ENCODE results near the gene ADCK2.

DNA sequence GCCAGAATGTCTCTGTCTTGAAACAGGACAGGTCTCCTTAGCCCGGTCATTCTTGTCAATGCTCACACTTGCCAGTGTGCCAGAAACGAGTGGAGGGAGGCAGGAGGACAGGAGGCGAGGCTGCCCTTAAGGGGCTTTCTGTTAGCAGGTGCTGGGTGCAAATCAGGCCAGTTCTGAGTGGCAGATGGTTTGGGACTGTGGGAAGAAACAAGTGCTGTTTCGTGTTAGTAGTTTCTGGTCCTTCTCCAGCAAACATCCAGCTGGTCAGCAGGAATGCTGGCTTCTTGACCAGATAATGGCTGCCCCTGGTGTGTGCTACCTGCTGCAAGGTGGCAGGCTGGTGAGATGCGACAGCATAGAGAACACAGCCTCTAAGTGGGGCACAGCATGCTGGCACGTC is 15.6 kb downstream of the ADCK2 start:
- TF ChIP-seq, protein P1, sequence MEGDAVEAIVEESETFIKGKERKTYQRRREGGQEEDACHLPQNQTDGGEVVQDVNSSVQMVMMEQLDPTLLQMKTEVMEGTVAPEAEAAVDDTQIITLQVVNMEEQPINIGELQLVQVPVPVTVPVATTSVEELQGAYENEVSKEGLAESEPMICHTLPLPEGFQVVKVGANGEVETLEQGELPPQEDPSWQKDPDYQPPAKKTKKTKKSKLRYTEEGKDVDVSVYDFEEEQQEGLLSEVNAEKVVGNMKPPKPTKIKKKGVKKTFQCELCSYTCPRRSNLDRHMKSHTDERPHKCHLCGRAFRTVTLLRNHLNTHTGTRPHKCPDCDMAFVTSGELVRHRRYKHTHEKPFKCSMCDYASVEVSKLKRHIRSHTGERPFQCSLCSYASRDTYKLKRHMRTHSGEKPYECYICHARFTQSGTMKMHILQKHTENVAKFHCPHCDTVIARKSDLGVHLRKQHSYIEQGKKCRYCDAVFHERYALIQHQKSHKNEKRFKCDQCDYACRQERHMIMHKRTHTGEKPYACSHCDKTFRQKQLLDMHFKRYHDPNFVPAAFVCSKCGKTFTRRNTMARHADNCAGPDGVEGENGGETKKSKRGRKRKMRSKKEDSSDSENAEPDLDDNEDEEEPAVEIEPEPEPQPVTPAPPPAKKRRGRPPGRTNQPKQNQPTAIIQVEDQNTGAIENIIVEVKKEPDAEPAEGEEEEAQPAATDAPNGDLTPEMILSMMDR (IDR thresholded peaks at IDR 0.05) = no peak
- TF ChIP-seq POLR2A (IDR thresholded peaks at IDR 0.05) = no peak

All from prostate gland (tissue), 2 donors.